Upper lobe of right lung (tissue), 1 donor: ENCODE data around the gene NMNAT3. TPM values are rescaled to one million over a fixed set of nuclear protein-coding genes. Genes with fewer than 3 reads are reported as not detected.

Source experiments
- ATAC-seq: fragments of 200-7000 bp; cut with Tn5 transposase; one replicate; pipeline ENCODE4 v1.9.1; 2020; ENCODE audit warnings: mild to moderate bottlenecking, moderate library complexity
- DNase-seq: peaks from one replicate; pipeline ENCODE4 v3.0.0-alpha.2; 2020
- H3K27ac ChIP-seq: fragments of 200-600 bp; one replicate; pipeline ENCODE4 v1.8.0; 2022
- H3K27me3 ChIP-seq: fragments of 200-600 bp; one replicate; pipeline ENCODE4 v1.8.0; 2022; ENCODE audit warnings: mild to moderate bottlenecking
- H3K36me3 ChIP-seq: fragments of 200-600 bp; one replicate; pipeline ENCODE4 v1.8.0; 2022
- H3K4me1 ChIP-seq: fragments of 200-600 bp; one replicate; pipeline ENCODE4 v1.8.0; 2022
- H3K4me3 ChIP-seq: fragments of 200-600 bp; one replicate; pipeline ENCODE4 v1.8.0; 2022; ENCODE audit warnings: mild to moderate bottlenecking
- H3K9me3 ChIP-seq: fragments of 200-600 bp; one replicate; pipeline ENCODE4 v1.8.0; 2022
- CTCF ChIP-seq: fragments of 200-600 bp; IDR thresholded peaks from one replicate; pipeline ENCODE4 v1.8.0; 2022; ENCODE audit warnings: antibody characterized with exemption
- intact Hi-C: fragments of 100-400 bp; cut with DNase I; formaldehyde crosslinking; loops from one replicate; pipeline ENCODE4 v1.11.0; 2022
- total RNA-seq: library from RNA; stranded (reverse); fragmentation: NEBNext Ultra II Directional; extraction: Animal tissue kit (Norgen Biotek cat#: 25700); gene quantifications from one replicate; pipeline ENCODE4 v1.2.1, GENCODE V29; 2021
- donor health status: DM: no; HTN: yes; CAD: no; lungs with severe emphysema.

Gene NMNAT3
- total RNA-seq, 1 donor from 2014 or later = 4.6 TPM

GRCh38 chr3:139670196-139670595 lies 7.6 kb downstream of the NMNAT3 start:
- TF ChIP-seq CTCF = no peak
- Histone ChIP-seq H3K27me3 (no peaks in the 10 kb centered on the region), H3K4me1 (no peaks in the 10 kb centered on the region), H3K9me3 (no peaks in the 10 kb centered on the region), H3K27ac (no peak overlapping the region), H3K36me3 (no peaks in the 10 kb centered on the region), H3K4me3 (no peak overlapping the region)
- ATAC-seq = no peak
- no peak for DNase-seq
- intact Hi-C loops = no loop called here

GRCh38 chr3:139668332-139668731 lies 9.4 kb downstream of the NMNAT3 start:
- Histone ChIP-seq H3K4me3 (no peak overlapping the region), H3K4me1 (no peaks in the 10 kb centered on the region), H3K27ac (no peak overlapping the region), H3K36me3 (no peaks in the 10 kb centered on the region), H3K27me3 (no peaks in the 10 kb centered on the region), H3K9me3 (no peaks in the 10 kb centered on the region)
- ATAC-seq (no peak), DNase-seq (no peak)
- intact Hi-C loops = no loop called here
- TF ChIP-seq CTCF = no peak

GRCh38 chr3:139664958-139665357 lies 12.8 kb downstream of the NMNAT3 start:
- Histone ChIP-seq H3K27me3 (no peaks in the 10 kb centered on the region), H3K36me3 (no peaks in the 10 kb centered on the region), H3K4me1 (no peaks in the 10 kb centered on the region), H3K27ac (no peak overlapping the region), H3K4me3 (no peak overlapping the region), H3K9me3 (no peaks in the 10 kb centered on the region)
- no peak for TF ChIP-seq CTCF
- DNase-seq = no peak
- no peak for ATAC-seq
- intact Hi-C loops = no loop called here

GRCh38 chr3:139660269-139660668 lies 17.5 kb downstream of the NMNAT3 start:
- Histone ChIP-seq H3K4me3 (no peak overlapping the region), H3K27me3 (no peaks in the 10 kb centered on the region), H3K36me3 (no peaks in the 10 kb centered on the region), H3K4me1 (no peaks in the 10 kb centered on the region), H3K27ac (no peak overlapping the region), H3K9me3 (no peaks in the 10 kb centered on the region)
- DNase-seq = no peak
- no peak for TF ChIP-seq CTCF
- intact Hi-C loops = no loop called here
- ATAC-seq = no peak

GRCh38 chr3:139659511-139659910 lies 18.3 kb downstream of the NMNAT3 start:
- Histone ChIP-seq H3K9me3 (no peaks in the 10 kb centered on the region), H3K4me3 (no peak overlapping the region), H3K27me3 (no peaks in the 10 kb centered on the region), H3K36me3 (no peaks in the 10 kb centered on the region), H3K4me1 (no peaks in the 10 kb centered on the region), H3K27ac (no peak overlapping the region)
- no peak for DNase-seq
- no peak for ATAC-seq
- intact Hi-C loops = no loop called here
- no peak for TF ChIP-seq CTCF

GRCh38 chr3:139657936-139658335 lies 19.8 kb downstream of the NMNAT3 start:
- Histone ChIP-seq H3K9me3 (no peaks in the 10 kb centered on the region), H3K27ac (no peak overlapping the region), H3K27me3 (no peaks in the 10 kb centered on the region), H3K36me3 (no peaks in the 10 kb centered on the region), H3K4me3 (no peak overlapping the region), H3K4me1 (no peaks in the 10 kb centered on the region)
- DNase-seq (no peak), ATAC-seq (no peak)
- intact Hi-C loops = no loop called here
- no peak for TF ChIP-seq CTCF
